ENCODE data around the gene SDHD. TPM values are rescaled to one million over a fixed set of nuclear protein-coding genes. Genes with fewer than 3 reads are reported as not detected.

The SDHD gene
- total and polyA plus RNA-seq, 10 of the 15 experiments (the other 5 are each of a cell fraction or from before 2014, with no cell fraction given): 114 to 775 (median 187) TPM

DNA sequence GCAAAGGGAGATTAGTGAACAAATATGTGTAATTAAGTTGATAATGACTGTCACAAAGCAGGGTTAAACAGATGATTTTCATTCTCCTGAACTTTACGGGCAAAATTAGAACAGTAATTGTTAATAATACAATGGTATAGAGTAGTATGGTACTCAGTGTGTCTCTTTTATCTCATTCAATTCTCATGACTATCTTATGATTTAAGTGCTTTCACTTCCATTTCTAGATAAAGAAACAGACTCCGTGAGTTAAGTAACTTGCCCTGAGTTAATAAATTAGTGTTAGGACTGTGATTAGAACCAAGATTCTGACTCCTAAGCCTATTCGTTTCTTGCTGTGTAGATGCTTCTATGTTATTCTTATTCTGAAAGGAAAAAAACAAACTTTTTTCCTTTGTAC is 34.9 kb upstream of the SDHD start:
- in situ Hi-C loops (cut with MboI): no loop called here
- no peaks in the 10 kb centered on the region; the same call in 1 of the 3 replicates for H3K9me3 ChIP-seq (replicated peaks; ENCODE audit: control insufficient read depth, insufficient read depth, low read length)
- POLR2A ChIA-PET: no interaction called here
- no peak overlapping the region for H3K4me3 ChIP-seq
- intact Hi-C loops (cut with micrococcal nuclease; ENCODE audit: unreplicated experiment): no loop called here
- peak; percentile 55 for ATAC-seq
- 89% methylated on average over 3 of the region's 3 CpGs for WGBS (ENCODE audit: insufficient coverage, insufficient replicate concordance, low lambda C conversion rate, missing lambda C conversion rate)
- peak overlapping the region; percentile 72 for H3K27ac ChIP-seq (ENCODE audit: control insufficient read depth, insufficient read depth)
- H3K4me2 ChIP-seq (ENCODE audit: control insufficient read depth, insufficient read depth): peak overlapping the region; percentile 68
- H2AFZ ChIP-seq (ENCODE audit: control insufficient read depth, low read depth, low read length): no peak overlapping the region
- SMC1A ChIA-PET (ENCODE audit: uncharacterized antibody, unreplicated experiment): interaction anchor here (1.3 to 2.2 kb wide), 2 partner anchors 9 to 31 kb away, joined by 3 to 8 read pairs; no protein-coding TSS in a partner anchor
- peak; percentile 27 for FAIRE-seq
- CTCF ChIA-PET: no interaction called here
- peaks cover 1 to 26% of the 10 kb centered on the region in 2 experiments for H3K36me3 ChIP-seq (ENCODE audit: control insufficient read depth in 2 of 2, insufficient read depth in 2 of 2, low read length in 1 of 2)
- TF ChIP-seq SIX5 (IDR thresholded peaks at IDR 0.05; ENCODE audit: low read depth, low read length, severe bottlenecking): no peak
- DNase-seq (ENCODE audit: low read depth, low spot score): no peak
- no peaks in the 10 kb centered on the region for H4K20me1 ChIP-seq (ENCODE audit: control insufficient read depth, insufficient read depth)
- no peak overlapping the region for H3K9ac ChIP-seq (ENCODE audit: control insufficient read depth, insufficient read depth, low read length)
- H3K27me3 ChIP-seq (replicated peaks in 1 of 2; ENCODE audit: control insufficient read depth in 2 of 2, insufficient read depth in 2 of 2, low read length in 1 of 2): no peaks in the 10 kb centered on the region
- H3K4me1 ChIP-seq (ENCODE audit: control insufficient read depth, insufficient read depth, low read length): peaks cover 36% of the 10 kb centered on the region
- RAD21 ChIA-PET (ENCODE audit: unreplicated experiment): no interaction called here
- BruUV-seq (replicated peaks): no TSS peak
- peaks cover 3% of the 10 kb centered on the region for H3K79me2 ChIP-seq (ENCODE audit: control insufficient read depth, insufficient read depth, low read length)

DNA sequence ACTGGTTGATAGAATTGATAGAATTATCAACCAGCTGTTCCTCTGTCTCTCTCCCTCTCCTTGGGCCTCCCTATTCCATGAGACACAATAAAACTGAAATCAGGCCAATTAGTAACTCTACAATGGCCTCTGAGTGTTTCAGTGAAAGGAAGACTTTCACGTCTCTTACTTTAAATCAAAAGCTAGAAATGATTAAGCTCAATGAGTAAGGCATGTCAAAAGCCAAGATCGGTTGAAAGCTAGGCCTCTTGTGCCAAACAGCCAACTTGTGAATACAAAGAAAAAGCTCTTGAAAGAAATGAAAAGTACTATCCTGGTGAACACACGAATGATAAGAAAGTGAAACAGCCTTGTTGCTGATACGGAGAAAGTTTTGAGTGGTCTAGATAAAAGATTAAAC is 29.5 kb upstream of the SDHD start:
- Histone ChIP-seq H3K9me3 (replicated peaks; ENCODE audit: control insufficient read depth, insufficient read depth, low read length) (no peaks in the 10 kb centered on the region; the same call in 2 of the 3 replicates), H3K4me3 (no peak overlapping the region), H3K4me1 (ENCODE audit: control insufficient read depth, insufficient read depth, low read length) (peaks cover 1% of the 10 kb centered on the region), H3K9ac (ENCODE audit: control insufficient read depth, insufficient read depth, low read length) (no peak overlapping the region), H3K27ac (ENCODE audit: control insufficient read depth, insufficient read depth) (no peak overlapping the region), H3K79me2 (ENCODE audit: control insufficient read depth, insufficient read depth, low read length) (no peaks in the 10 kb centered on the region), H3K36me3 (ENCODE audit: control insufficient read depth in 2 of 2, insufficient read depth in 2 of 2, low read length in 1 of 2) (peaks cover 3 to 32% of the 10 kb centered on the region in 2 experiments), H4K20me1 (ENCODE audit: control insufficient read depth, insufficient read depth) (no peaks in the 10 kb centered on the region), H2AFZ (ENCODE audit: control insufficient read depth, low read depth, low read length) (no peak overlapping the region), H3K4me2 (ENCODE audit: control insufficient read depth, insufficient read depth) (no peak overlapping the region), H3K27me3 (replicated peaks in 1 of 2; ENCODE audit: control insufficient read depth in 2 of 2, insufficient read depth in 2 of 2, low read length in 1 of 2) (no peaks in the 10 kb centered on the region)
- ChIA-PET SMC1A (ENCODE audit: uncharacterized antibody, unreplicated experiment) (interaction anchor here (0.9 to 1.0 kb wide), 2 partner anchors 18 to 54 kb away, joined by 3 read pairs; no protein-coding TSS in a partner anchor), CTCF (interaction anchor here (1.3 kb wide), 1 partner anchor 9 kb away, joined by 5 read pairs; no protein-coding TSS in a partner anchor), POLR2A (interaction anchor here (0.8 kb wide), 1 partner anchor 49 kb away, joined by 3 read pairs; no protein-coding TSS in a partner anchor), RAD21 (ENCODE audit: unreplicated experiment) (interaction anchor here (0.6 kb wide), 1 partner anchor 8 kb away, joined by 3 read pairs; no protein-coding TSS in a partner anchor)
- intact Hi-C loops (cut with micrococcal nuclease; ENCODE audit: unreplicated experiment): no loop called here
- ATAC-seq (no peak; the same call in 2 of the 3 replicates), FAIRE-seq (no peak), DNase-seq (ENCODE audit: low read depth, low spot score) (no peak)
- no TSS peak for BruUV-seq (replicated peaks)
- 18% methylated on average over 4 of the region's 4 CpGs for WGBS (ENCODE audit: insufficient coverage, insufficient replicate concordance, low lambda C conversion rate, missing lambda C conversion rate)
- in situ Hi-C loops (cut with MboI): no loop called here
- TF ChIP-seq, protein P1, sequence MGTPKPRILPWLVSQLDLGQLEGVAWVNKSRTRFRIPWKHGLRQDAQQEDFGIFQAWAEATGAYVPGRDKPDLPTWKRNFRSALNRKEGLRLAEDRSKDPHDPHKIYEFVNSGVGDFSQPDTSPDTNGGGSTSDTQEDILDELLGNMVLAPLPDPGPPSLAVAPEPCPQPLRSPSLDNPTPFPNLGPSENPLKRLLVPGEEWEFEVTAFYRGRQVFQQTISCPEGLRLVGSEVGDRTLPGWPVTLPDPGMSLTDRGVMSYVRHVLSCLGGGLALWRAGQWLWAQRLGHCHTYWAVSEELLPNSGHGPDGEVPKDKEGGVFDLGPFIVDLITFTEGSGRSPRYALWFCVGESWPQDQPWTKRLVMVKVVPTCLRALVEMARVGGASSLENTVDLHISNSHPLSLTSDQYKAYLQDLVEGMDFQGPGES (IDR thresholded peaks at IDR 0.05): no peak
- TF ChIP-seq, protein P2, sequence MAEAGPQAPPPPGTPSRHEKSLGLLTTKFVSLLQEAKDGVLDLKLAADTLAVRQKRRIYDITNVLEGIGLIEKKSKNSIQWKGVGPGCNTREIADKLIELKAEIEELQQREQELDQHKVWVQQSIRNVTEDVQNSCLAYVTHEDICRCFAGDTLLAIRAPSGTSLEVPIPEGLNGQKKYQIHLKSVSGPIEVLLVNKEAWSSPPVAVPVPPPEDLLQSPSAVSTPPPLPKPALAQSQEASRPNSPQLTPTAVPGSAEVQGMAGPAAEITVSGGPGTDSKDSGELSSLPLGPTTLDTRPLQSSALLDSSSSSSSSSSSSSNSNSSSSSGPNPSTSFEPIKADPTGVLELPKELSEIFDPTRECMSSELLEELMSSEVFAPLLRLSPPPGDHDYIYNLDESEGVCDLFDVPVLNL (IDR thresholded peaks at IDR 0.05; ENCODE audit: low read depth, low read length): no peak
- no peak for TF ChIP-seq SUZ12 (IDR thresholded peaks at IDR 0.05; ENCODE audit: unreplicated experiment)
- TF ChIP-seq KAT2A (conservative IDR thresholded peaks at IDR 0.05; ENCODE audit: control insufficient read depth, low read depth, low read length): no peak
- no peak for TF ChIP-seq PML (IDR thresholded peaks at IDR 0.05; ENCODE audit: low read length)
- no peak for TF ChIP-seq YY1 (IDR thresholded peaks at IDR 0.05; ENCODE audit: low read depth, low read length)
- no peak for TF ChIP-seq CHD2 (IDR thresholded peaks at IDR 0.05; ENCODE audit: borderline replicate concordance, low read depth, low read length)
- TF ChIP-seq, protein P3, sequence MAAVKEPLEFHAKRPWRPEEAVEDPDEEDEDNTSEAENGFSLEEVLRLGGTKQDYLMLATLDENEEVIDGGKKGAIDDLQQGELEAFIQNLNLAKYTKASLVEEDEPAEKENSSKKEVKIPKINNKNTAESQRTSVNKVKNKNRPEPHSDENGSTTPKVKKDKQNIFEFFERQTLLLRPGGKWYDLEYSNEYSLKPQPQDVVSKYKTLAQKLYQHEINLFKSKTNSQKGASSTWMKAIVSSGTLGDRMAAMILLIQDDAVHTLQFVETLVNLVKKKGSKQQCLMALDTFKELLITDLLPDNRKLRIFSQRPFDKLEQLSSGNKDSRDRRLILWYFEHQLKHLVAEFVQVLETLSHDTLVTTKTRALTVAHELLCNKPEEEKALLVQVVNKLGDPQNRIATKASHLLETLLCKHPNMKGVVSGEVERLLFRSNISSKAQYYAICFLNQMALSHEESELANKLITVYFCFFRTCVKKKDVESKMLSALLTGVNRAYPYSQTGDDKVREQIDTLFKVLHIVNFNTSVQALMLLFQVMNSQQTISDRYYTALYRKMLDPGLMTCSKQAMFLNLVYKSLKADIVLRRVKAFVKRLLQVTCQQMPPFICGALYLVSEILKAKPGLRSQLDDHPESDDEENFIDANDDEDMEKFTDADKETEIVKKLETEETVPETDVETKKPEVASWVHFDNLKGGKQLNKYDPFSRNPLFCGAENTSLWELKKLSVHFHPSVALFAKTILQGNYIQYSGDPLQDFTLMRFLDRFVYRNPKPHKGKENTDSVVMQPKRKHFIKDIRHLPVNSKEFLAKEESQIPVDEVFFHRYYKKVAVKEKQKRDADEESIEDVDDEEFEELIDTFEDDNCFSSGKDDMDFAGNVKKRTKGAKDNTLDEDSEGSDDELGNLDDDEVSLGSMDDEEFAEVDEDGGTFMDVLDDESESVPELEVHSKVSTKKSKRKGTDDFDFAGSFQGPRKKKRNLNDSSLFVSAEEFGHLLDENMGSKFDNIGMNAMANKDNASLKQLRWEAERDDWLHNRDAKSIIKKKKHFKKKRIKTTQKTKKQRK (IDR thresholded peaks at IDR 0.05; ENCODE audit: low read depth, low read length): no peak
- TF ChIP-seq BHLHE40 (IDR thresholded peaks at IDR 0.05; ENCODE audit: borderline replicate concordance in 1 of 2, low read depth in 2 of 2, low read length in 1 of 2): no peak
- no peak for TF ChIP-seq STAT3 (IDR thresholded peaks at IDR 0.05; ENCODE audit: low read depth, low read length)
